Raji (cell line): ENCODE data around the gene MRM2.

Experiments
- POLR2A ChIP-seq: IDR thresholded peaks from 2 replicates; pipeline ENCODE4 v1.6.1; 2011; ENCODE audit warnings: low read depth, low read length, control low read depth; ENCODE audit not compliant: insufficient read depth

The MRM2 gene

GRCh38 chr7:2253525-2254244, 11.7 kb upstream of the MRM2 start:
- no peak for TF ChIP-seq POLR2A

GRCh38 chr7:2253021-2253420, 11.0 kb upstream of the MRM2 start:
- TF ChIP-seq POLR2A = no peak

GRCh38 chr7:2251841-2252771, 10.1 kb upstream of the MRM2 start:
- no peak for TF ChIP-seq POLR2A

- TF ChIP-seq POLR2A = no peak
Measured at GRCh38 chr7:2251381-2251780, 9.4 kb upstream of the MRM2 start.

- TF ChIP-seq POLR2A = no peak
Measured at GRCh38 chr7:2249744-2250323, 7.8 kb upstream of the MRM2 start.

GRCh38 chr7:2248984-2249694, 7.1 kb upstream of the MRM2 start:
- no peak for TF ChIP-seq POLR2A

GRCh38 chr7:2247141-2247995, 5.4 kb upstream of the MRM2 start:
- no peak for TF ChIP-seq POLR2A

GRCh38 chr7:2245883-2246675, 4.1 kb upstream of the MRM2 start:
- no peak for TF ChIP-seq POLR2A

GRCh38 chr7:2244404-2244995, 2.5 kb upstream of the MRM2 start:
- no peak; the same call in 1 of the 2 replicates for TF ChIP-seq POLR2A

- TF ChIP-seq POLR2A = no peak
Measured at GRCh38 chr7:2243458-2243857, 1.5 kb upstream of the MRM2 start.

GRCh38 chr7:2242541-2243429, 780 bp upstream of the MRM2 start:
- no peak for TF ChIP-seq POLR2A

- no peak for TF ChIP-seq POLR2A
Measured at GRCh38 chr7:2239242-2239641, 2.8 kb downstream of the MRM2 start.
